H1 (cell line): Measurements from ENCODE around the gene MACROD2. TPM values are rescaled to one million over a fixed set of nuclear protein-coding genes. Genes with fewer than 3 reads are reported as not detected.

Experiments used
- CTCF ChIA-PET: fragments of 300-600 bp; sonication (Branson Sonifier 250); formaldehyde crosslinking; loops from one replicate; lab custom pipeline; 2021; ENCODE audit not compliant: partially characterized antibody; lab: Charles Lee
- POLR2A ChIA-PET: fragments of 300-600 bp; sonication (Branson Sonifier 250); formaldehyde crosslinking; loops from one replicate; lab custom pipeline; 2021; ENCODE audit warnings: inconsistent platforms; ENCODE audit not compliant: partially characterized antibody; lab: Charles Lee
- DNase-seq, 2 experiments: peaks; one replicate each; pipeline versions ENCODE4 v3.0.0 to v3.0.0-alpha.2; 2010 to 2022; ENCODE audit warnings: low spot score in 2 of 2, low read depth in 1 of 2, mixed read lengths in 1 of 2
- FAIRE-seq: peaks from 2 replicates; lab custom pipeline; 2011; peaks lifted over from hg19 to GRCh38; lab: Jason Lieb, UNC
- H2AFZ ChIP-seq: 2 replicates; pipeline ENCODE4 v1.8.1; 2012; ENCODE audit warnings: low read length, inconsistent platforms
- H2AK5ac ChIP-seq: 2 replicates; pipeline ENCODE4 v1.6.1; 2013; ENCODE audit warnings: low read depth, low read length
- H2BK120ac ChIP-seq: replicated peaks from 2 replicates; pipeline ENCODE3; 2013; ENCODE audit warnings: low read depth, low read length, inconsistent platforms
- H2BK12ac ChIP-seq: 2 replicates; pipeline ENCODE4 v1.6.1; 2013; ENCODE audit warnings: low read depth, low read length
- H2BK15ac ChIP-seq: 2 replicates; pipeline ENCODE4 v1.6.1; 2013; ENCODE audit warnings: low read length
- H2BK20ac ChIP-seq: 2 replicates; pipeline ENCODE4 v1.6.1; 2013; ENCODE audit warnings: low read length
- H2BK5ac ChIP-seq: 2 replicates; pipeline ENCODE4 v1.6.1; 2013; ENCODE audit warnings: low read depth, low read length
- H3K14ac ChIP-seq: 2 replicates; pipeline ENCODE4 v1.6.1; 2013; ENCODE audit warnings: inconsistent platforms; ENCODE audit not compliant: insufficient read length
- H3K18ac ChIP-seq: 2 replicates; pipeline ENCODE4 v1.6.1; 2013; ENCODE audit warnings: low read length; ENCODE audit errors: extremely low read depth
- H3K23ac ChIP-seq: 2 replicates; pipeline ENCODE4 v1.6.1; 2013; ENCODE audit warnings: inconsistent platforms; ENCODE audit not compliant: insufficient read length
- H3K23me2 ChIP-seq: 2 replicates; pipeline ENCODE4 v1.6.1; 2013; ENCODE audit warnings: low read depth, low read length
- H3K27ac ChIP-seq: 2 replicates; pipeline ENCODE4 v1.6.1; 2011; ENCODE audit warnings: low read depth, low read length, inconsistent platforms
- H3K27me3 ChIP-seq, 4 experiments: replicated peaks in 1 of 4; 1 replicate in 1 of 4; 2 replicates in 3 of 4; pipeline versions ENCODE4 v1.6.1 to v1.8.1; 2011 to 2013; ENCODE audit warnings: low read length in 3 of 4, mild to moderate bottlenecking in 3 of 4, inconsistent platforms in 2 of 4, mixed read lengths in 2 of 4, moderate library complexity in 1 of 4; ENCODE audit not compliant: control insufficient read depth in 3 of 4, insufficient read depth in 3 of 4; ENCODE audit errors: extremely low read depth in 1 of 4
- H3K36me3 ChIP-seq, 4 experiments: 2 replicates each; pipeline versions ENCODE4 v1.6.1 to v1.8.1; 2011 to 2013; ENCODE audit warnings: mild to moderate bottlenecking in 4 of 4, low read length in 3 of 4, moderate library complexity in 2 of 4, control low read depth in 1 of 4, inconsistent platforms in 1 of 4; ENCODE audit not compliant: insufficient read depth in 4 of 4, control insufficient read depth in 2 of 4
- H3K4ac ChIP-seq: replicated peaks from 2 replicates; pipeline ENCODE3; 2013; ENCODE audit warnings: low read length, low read depth, mixed read lengths, inconsistent platforms; ENCODE audit not compliant: insufficient read length
- H3K4me1 ChIP-seq, 4 experiments: replicated peaks in 1 of 4; 1 replicate in 1 of 4; 2 replicates in 3 of 4; pipeline versions ENCODE4 v1.6.1 to v1.8.1; 2011 to 2013; ENCODE audit warnings: low read length in 3 of 4, inconsistent platforms in 2 of 4, mixed read lengths in 1 of 4; ENCODE audit not compliant: insufficient read depth in 4 of 4, control insufficient read depth in 3 of 4
- H3K4me2 ChIP-seq, 2 experiments: 2 replicates each; pipeline versions ENCODE4 v1.6.1 to v1.8.1; 2011 to 2013; ENCODE audit warnings: low read depth in 2 of 2, low read length in 2 of 2, control low read depth in 1 of 2, inconsistent platforms in 1 of 2, mild to moderate bottlenecking in 1 of 2; ENCODE audit not compliant: insufficient read depth in 1 of 2
- H3K4me3 ChIP-seq, 4 experiments: fragments of 200-600, 300-600 bp in 1 of 4; sonication (generic), shearing (Covaris generic), sonication (Bioruptor Twin) in 1 of 4; 2 replicates each; pipeline versions ENCODE4 v1.5.1 to v1.8.1; 2011 to 2016; ENCODE audit warnings: low read length in 4 of 4, low read depth in 3 of 4, control low read depth in 2 of 4, inconsistent platforms in 2 of 4, mild to moderate bottlenecking in 2 of 4, mixed read lengths in 1 of 4, moderate library complexity in 1 of 4; ENCODE audit not compliant: insufficient read depth in 2 of 4; ENCODE audit errors: extremely low read depth in 1 of 4
- H3K56ac ChIP-seq: replicated peaks from 2 replicates; pipeline ENCODE3; 2013; ENCODE audit warnings: low read depth, mild to moderate bottlenecking, mixed read lengths, low read length, inconsistent platforms; ENCODE audit not compliant: insufficient read length
- H3K79me1 ChIP-seq: 2 replicates; pipeline ENCODE4 v1.6.1; 2013; ENCODE audit warnings: low read depth, low read length, control low read depth
- H3K79me2 ChIP-seq, 2 experiments: 2 replicates each; pipeline versions ENCODE4 v1.6.1 to v1.8.1; 2012 to 2013; ENCODE audit warnings: low read length in 2 of 2, mild to moderate bottlenecking in 2 of 2, inconsistent platforms in 1 of 2; ENCODE audit not compliant: insufficient read depth in 2 of 2, control insufficient read depth in 1 of 2
- H3K9ac ChIP-seq, 4 experiments: replicated peaks in 1 of 4; 1 replicate in 1 of 4; 2 replicates in 3 of 4; pipeline versions ENCODE4 v1.6.1 to v1.8.1; 2011 to 2013; ENCODE audit warnings: low read depth in 3 of 4, low read length in 3 of 4, control low read depth in 2 of 4, mild to moderate bottlenecking in 2 of 4, moderate library complexity in 2 of 4, inconsistent platforms in 1 of 4; ENCODE audit errors: extremely low read depth in 1 of 4
- H3K9me3 ChIP-seq, 2 experiments: 2 replicates each; pipeline versions ENCODE4 v1.6.1 to v1.8.1; 2012 to 2013; ENCODE audit warnings: mild to moderate bottlenecking in 2 of 2, moderate library complexity in 2 of 2, control low read depth in 1 of 2, inconsistent platforms in 1 of 2, low read depth in 1 of 2, low read length in 1 of 2, mixed read lengths in 1 of 2; ENCODE audit not compliant: insufficient read depth in 2 of 2
- H4K20me1 ChIP-seq, 2 experiments: replicated peaks in 1 of 2; 2 replicates each; pipeline versions ENCODE3 to v1.8.1; 2011 to 2013; ENCODE audit warnings: inconsistent platforms in 2 of 2, low read length in 2 of 2, mild to moderate bottlenecking in 1 of 2; ENCODE audit not compliant: insufficient read depth in 2 of 2, control insufficient read depth in 1 of 2
- H4K5ac ChIP-seq: 2 replicates; pipeline ENCODE4 v1.6.1; 2013; ENCODE audit warnings: low read length, low read depth, mixed read lengths, inconsistent platforms; ENCODE audit not compliant: insufficient read length
- H4K8ac ChIP-seq: 2 replicates; pipeline ENCODE4 v1.8.0; 2013; ENCODE audit warnings: mild to moderate bottlenecking, moderate library complexity, low read length, inconsistent platforms; ENCODE audit not compliant: insufficient read depth; ENCODE audit errors: extremely low read depth
- H4K91ac ChIP-seq: replicated peaks from 2 replicates; pipeline ENCODE3; 2013; ENCODE audit warnings: low read length, mixed read lengths, inconsistent platforms; ENCODE audit not compliant: insufficient read length
- ASH2L ChIP-seq: fragments of 200-600, 300-600 bp; sonication (generic); IDR thresholded peaks from one replicate; pipeline ENCODE4 v1.7.1; 2017; ENCODE audit warnings: low read length
- CBX8 ChIP-seq: fragments of 300-800, 300-1000 bp; sonication (generic); IDR thresholded peaks from 2 replicates; pipeline ENCODE4 v1.7.1; 2016; ENCODE audit warnings: low read depth, low read length, borderline replicate concordance
- EZH2 ChIP-seq: fragments of 200-600 bp; sonication (generic); IDR thresholded peaks from 2 replicates; pipeline ENCODE4 v1.7.1; 2012; ENCODE audit warnings: low read depth, mild to moderate bottlenecking, moderate library complexity, low read length, inconsistent platforms; ENCODE audit not compliant: severe bottlenecking
- JUN ChIP-seq: IDR thresholded peaks from 2 replicates; pipeline ENCODE4 v1.6.1; 2011; ENCODE audit warnings: low read depth, mild to moderate bottlenecking, improper control_type of control experiment, low read length
- KDM4A ChIP-seq: IDR thresholded peaks from one replicate; pipeline ENCODE4 v1.7.1; 2012; ENCODE audit warnings: low read depth, mild to moderate bottlenecking, moderate library complexity, low read length, inconsistent platforms; ENCODE audit not compliant: severe bottlenecking
- KDM5A ChIP-seq: fragments of 200-600 bp; IDR thresholded peaks from 2 replicates; pipeline ENCODE4 v1.7.1; 2012; ENCODE audit warnings: mild to moderate bottlenecking, low read length, inconsistent platforms, mixed read lengths
- PHF8 ChIP-seq: fragments of 200-600 bp; sonication (generic); conservative IDR thresholded peaks from 2 replicates; pipeline ENCODE4 v1.7.1; 2012; ENCODE audit warnings: low read depth, mild to moderate bottlenecking, inconsistent platforms, low read length, moderate library complexity
- RFX5 ChIP-seq: IDR thresholded peaks from 2 replicates; pipeline ENCODE4 v1.6.1; 2011; ENCODE audit warnings: low read depth, low read length, improper control_type of control experiment, borderline replicate concordance
- SIN3A ChIP-seq, 2 experiments: IDR thresholded peaks in 1 of 2; conservative IDR thresholded peaks in 1 of 2; 2 replicates each; pipeline ENCODE4 v1.6.1; 2011 to 2012; ENCODE audit warnings: low read length in 2 of 2, improper control_type of control experiment in 1 of 2, low read depth in 1 of 2, mild to moderate bottlenecking in 1 of 2
- SUZ12 ChIP-seq: fragments of 200-600 bp; sonication (generic); IDR thresholded peaks from 2 replicates; pipeline ENCODE4 v1.6.1; 2012; ENCODE audit warnings: mild to moderate bottlenecking, inconsistent platforms, low read length, moderate library complexity, mixed read lengths
- TAF7 ChIP-seq: optimal IDR thresholded peaks from 2 replicates; pipeline ENCODE3; 2011; ENCODE audit warnings: low read depth, mild to moderate bottlenecking, inconsistent platforms, low read length, moderate library complexity, borderline replicate concordance
- YY1 ChIP-seq: IDR thresholded peaks from 2 replicates; pipeline ENCODE4 v1.6.1; 2011; ENCODE audit warnings: low read depth, mild to moderate bottlenecking, low read length
- WGBS, 2 experiments: shearing (Covaris generic) in 1 of 2; methylation state at CpG; one replicate each; pipeline versions ENCODE4 v1.1.6 to v1.1.7; 2013 to 2015; ENCODE audit warnings: low lambda C conversion rate in 2 of 2, mixed read lengths in 2 of 2, inconsistent platforms in 1 of 2, low coverage in 1 of 2, missing lambda C conversion rate in 1 of 2; ENCODE audit not compliant: insufficient replicate concordance in 2 of 2, insufficient coverage in 1 of 2, insufficient read length in 1 of 2; ENCODE audit errors: extremely low coverage in 1 of 2, missing lambda C conversion rate in 1 of 2; 5-methylcytosine and 5-hydroxymethylcytosine counted together
- polyA plus RNA-seq, 7 experiments: library from polyadenylated mRNA; depleted of rRNA in 3 of 7; stranded (reverse) in 5 of 7; unstranded in 2 of 7; fragments of >200 nt in 5 of 7; fragments of 200-250 nt in 2 of 7; gene quantifications; 1 replicate in 5 of 7; 2 replicates in 1 of 7; 4 replicates in 1 of 7; pipeline versions ENCODE4 v1.2.1 to v1.2.3, GENCODE V29; 2011 to 2013; ENCODE audit warnings: missing spikeins in 2 of 7, mixed read lengths in 2 of 7
- total RNA-seq: library from RNA; stranded (reverse); fragmentation: NEBNext Ultra II Directional; extraction: Animal tissue kit (Norgen Biotek cat#: 25700); gene quantifications from 2 replicates; pipeline ENCODE4 v1.2.1, GENCODE V29; 2021
- TF ChIP-seq, protein P1 (sequence below): IDR thresholded peaks from 2 replicates; pipeline ENCODE4 v1.6.1; 2012; ENCODE audit warnings: low read length, inconsistent platforms

MACROD2 gene
- total and polyA plus RNA-seq, 2 of the 8 experiments (the other 6 are each of a cell fraction or from before 2014, with no cell fraction given), result 0.70 to 3.9 TPM

- H3K4ac ChIP-seq, result no peak overlapping the region
- H3K4me2 ChIP-seq, result no peak overlapping the region
- H3K23me2 ChIP-seq, result no peaks in the 10 kb centered on the region
- no peak overlapping the region for H3K18ac ChIP-seq
- H2BK15ac ChIP-seq, result no peak overlapping the region
- no peaks in the 10 kb centered on the region for H3K36me3 ChIP-seq
- H2BK20ac ChIP-seq, result no peak overlapping the region
- no peaks in the 10 kb centered on the region for H3K79me2 ChIP-seq
- H2BK12ac ChIP-seq, result no peak overlapping the region
- no peak overlapping the region for H3K27ac ChIP-seq
- H2BK120ac ChIP-seq, result no peak overlapping the region
- 94% methylated on average over 6 of the region's 6 CpGs; no CpG with 5 or more reads in 1 of the 2 experiments for WGBS, 2 experiments
- CTCF ChIA-PET, result no interaction called here
- H3K23ac ChIP-seq, result no peak overlapping the region
- POLR2A ChIA-PET, result no interaction called here
- H2AFZ ChIP-seq, result no peak overlapping the region
- H3K56ac ChIP-seq, result no peak overlapping the region
- H2AK5ac ChIP-seq, result no peak overlapping the region
- H3K79me1 ChIP-seq, result no peaks in the 10 kb centered on the region
- no peak overlapping the region for H4K5ac ChIP-seq
- no peak overlapping the region for H2BK5ac ChIP-seq
- no peak overlapping the region for H4K91ac ChIP-seq
- H3K14ac ChIP-seq, result no peak overlapping the region
- no peaks in the 10 kb centered on the region for H3K4me1 ChIP-seq
- H4K20me1 ChIP-seq, result no peaks in the 10 kb centered on the region
- no peak overlapping the region for H3K9ac ChIP-seq
- no peak for FAIRE-seq
- H3K9me3 ChIP-seq, result no peaks in the 10 kb centered on the region
- no peak overlapping the region for H4K8ac ChIP-seq
- no peak overlapping the region for H3K4me3 ChIP-seq
- H3K27me3 ChIP-seq, result no peaks in the 10 kb centered on the region
- no peak for DNase-seq
- TF ChIP-seq KDM4A (no peak), EZH2 (no peak), YY1 (no peak), RFX5 (no peak), CBX8 (no peak), PHF8 (no peak), SUZ12 (no peak), SIN3A (conservative IDR thresholded peaks at IDR 0.05 in 1 of 2, IDR thresholded peaks at IDR 0.05 in 1 of 2; ENCODE audit: low read depth in 1 of 2, low read length in 2 of 2) (no peak), KDM5A (no peak), ASH2L (no peak), TAF7 (no peak), JUN (no peak)
- TF ChIP-seq, protein P1, sequence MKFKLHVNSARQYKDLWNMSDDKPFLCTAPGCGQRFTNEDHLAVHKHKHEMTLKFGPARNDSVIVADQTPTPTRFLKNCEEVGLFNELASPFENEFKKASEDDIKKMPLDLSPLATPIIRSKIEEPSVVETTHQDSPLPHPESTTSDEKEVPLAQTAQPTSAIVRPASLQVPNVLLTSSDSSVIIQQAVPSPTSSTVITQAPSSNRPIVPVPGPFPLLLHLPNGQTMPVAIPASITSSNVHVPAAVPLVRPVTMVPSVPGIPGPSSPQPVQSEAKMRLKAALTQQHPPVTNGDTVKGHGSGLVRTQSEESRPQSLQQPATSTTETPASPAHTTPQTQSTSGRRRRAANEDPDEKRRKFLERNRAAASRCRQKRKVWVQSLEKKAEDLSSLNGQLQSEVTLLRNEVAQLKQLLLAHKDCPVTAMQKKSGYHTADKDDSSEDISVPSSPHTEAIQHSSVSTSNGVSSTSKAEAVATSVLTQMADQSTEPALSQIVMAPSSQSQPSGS, result no peak
Observed at GRCh38 chr20:14116037-14116436, 120.7 kb downstream of the MACROD2 start.
